ENCODE data around the gene GRID2. TPM values are rescaled to one million over a fixed set of nuclear protein-coding genes. Genes with fewer than 3 reads are reported as not detected.
"Not testable (repeated sequence)": the region's sequence is repeated elsewhere in the genome, so short reads cannot be mapped to it uniquely, and the experiment has no call there.

Gene GRID2
- total RNA-seq, 2 donors from 2014 or later = not detected

- Histone ChIP-seq H3K9me3 (no peaks in the 10 kb centered on the region), H3K27ac (no peak overlapping the region), H3K4me1 (no peaks in the 10 kb centered on the region), H3K9ac (ENCODE audit: low read depth in 2 of 2, low read length in 2 of 2) (no peak overlapping the region), H3K36me3 (no peaks in the 10 kb centered on the region), H3K27me3 (no peaks in the 10 kb centered on the region), H3K4me3 (no peak overlapping the region)
- intact Hi-C loops (cut with DNase I) = no loop called here
- no peak for DNase-seq
- no peak for TF ChIP-seq CTCF (IDR thresholded peaks at IDR 0.05)
Measured at GRCh38 chr4:92265798-92266197, 38.0 kb upstream of the GRID2 start.

- Histone ChIP-seq H3K27ac (no peak overlapping the region), H3K9me3 (no peaks in the 10 kb centered on the region), H3K27me3 (no peaks in the 10 kb centered on the region), H3K4me3 (no peak overlapping the region), H3K9ac (ENCODE audit: low read depth in 2 of 2, low read length in 2 of 2) (no peak overlapping the region), H3K4me1 (no peaks in the 10 kb centered on the region), H3K36me3 (no peaks in the 10 kb centered on the region)
- DNase-seq = no peak
- no peak for TF ChIP-seq CTCF (IDR thresholded peaks at IDR 0.05)
- intact Hi-C loops (cut with DNase I) = no loop called here
Measured at GRCh38 chr4:92266521-92266920, 37.2 kb upstream of the GRID2 start.

DNA sequence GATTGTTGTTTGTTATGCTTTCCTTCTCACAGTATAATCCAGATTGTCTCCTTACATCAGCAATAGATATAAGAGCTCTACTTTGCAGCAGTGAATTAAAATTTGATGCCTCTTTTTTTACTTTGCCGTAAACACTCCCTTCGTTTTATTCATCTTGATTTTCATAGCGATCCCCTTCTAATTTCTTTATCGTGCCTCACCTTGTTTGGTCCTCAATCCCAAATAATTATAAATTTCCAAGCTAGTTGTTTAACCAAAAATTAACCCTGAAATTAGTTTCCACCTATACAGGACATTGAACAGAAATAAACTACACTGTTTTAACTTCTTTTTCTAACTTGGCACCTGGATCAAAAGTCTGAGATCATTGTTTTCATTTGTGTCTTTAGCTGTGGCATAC is 35.1 kb upstream of the GRID2 start:
- intact Hi-C loops (cut with DNase I) = no loop called here

DNA sequence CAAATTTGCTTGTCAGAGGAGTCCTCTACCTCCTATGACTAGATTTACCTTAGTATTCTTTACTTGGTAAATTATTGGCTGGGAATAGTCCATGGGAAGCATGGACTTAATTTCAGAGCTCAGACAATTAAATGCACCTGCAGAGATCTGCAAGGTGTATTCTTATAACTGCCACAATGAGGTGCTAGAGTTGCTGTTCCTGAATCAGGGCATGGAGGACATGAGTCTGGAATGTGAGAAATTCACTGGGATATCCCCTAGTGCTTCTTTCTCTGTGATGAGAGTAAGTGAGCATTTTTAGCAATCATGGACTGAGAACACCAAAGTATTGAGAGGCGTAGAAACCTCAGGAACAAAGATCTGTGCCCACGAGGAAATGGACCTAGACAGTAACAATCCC is 32.9 kb upstream of the GRID2 start:
- no peak for DNase-seq

More for the DNA sequence above, 35.1 kb upstream of the GRID2 start:
- Histone ChIP-seq H3K27me3 (no peaks in the 10 kb centered on the region), H3K4me1 (no peaks in the 10 kb centered on the region), H3K9me3 (no peaks in the 10 kb centered on the region), H3K27ac (no peak overlapping the region), H3K4me3 (no peak overlapping the region), H3K9ac (ENCODE audit: low read depth in 2 of 2, low read length in 2 of 2) (no peak overlapping the region), H3K36me3 (no peaks in the 10 kb centered on the region)
- no peak for TF ChIP-seq CTCF (IDR thresholded peaks at IDR 0.05)
- no peak for DNase-seq

GRCh38 chr4:92271551-92271950 is 32.2 kb upstream of the GRID2 start:
- intact Hi-C loops (cut with DNase I); H3K9me3 ChIP-seq: not testable (repeated sequence)

More for the DNA sequence above, 32.9 kb upstream of the GRID2 start:
- H3K36me3 ChIP-seq = no peaks in the 10 kb centered on the region
- no peak for TF ChIP-seq CTCF (IDR thresholded peaks at IDR 0.05)
- no peak overlapping the region for H3K27ac ChIP-seq
- no peaks in the 10 kb centered on the region for H3K9me3 ChIP-seq
- no peaks in the 10 kb centered on the region for H3K4me1 ChIP-seq
- intact Hi-C loops (cut with DNase I) = no loop called here
- H3K4me3 ChIP-seq = no peak overlapping the region
- no peaks in the 10 kb centered on the region for H3K27me3 ChIP-seq
- no peak overlapping the region for H3K9ac ChIP-seq (ENCODE audit: low read depth in 2 of 2, low read length in 2 of 2)

GRCh38 chr4:92277057-92277881 is 26.5 kb upstream of the GRID2 start:
- H3K27ac ChIP-seq; intact Hi-C loops (cut with DNase I); H3K27me3 ChIP-seq; H3K4me3 ChIP-seq; H3K9me3 ChIP-seq; H3K9ac ChIP-seq (ENCODE audit: low read depth in 2 of 2, low read length in 2 of 2); H3K4me1 ChIP-seq; DNase-seq; H3K36me3 ChIP-seq: not testable (repeated sequence)

More at GRCh38 chr4:92271551-92271950, 32.2 kb upstream of the GRID2 start:
- not testable (repeated sequence) for H3K4me1 ChIP-seq; H3K27ac ChIP-seq; H3K4me3 ChIP-seq; H3K9ac ChIP-seq (ENCODE audit: low read depth in 2 of 2, low read length in 2 of 2); H3K36me3 ChIP-seq; DNase-seq; H3K27me3 ChIP-seq
